ENCODE measurements around the gene IQCF6. TPM values are rescaled to one million over a fixed set of nuclear protein-coding genes. Genes with fewer than 3 reads are reported as not detected.
"Not testable (repeated sequence)": the region's sequence is repeated elsewhere in the genome, so short reads cannot be mapped to it uniquely, and the experiment has no call there.

The IQCF6 gene
- total RNA-seq, 1 donor from 2014 or later = not detected

- DNase-seq (ENCODE audit: low spot score) = no peak
- H3K36me3 Mint-ChIP-seq (ENCODE audit: low read depth) = no peaks in the 10 kb centered on the region
- no peak overlapping the region for H3K4me3 Mint-ChIP-seq (ENCODE audit: low read depth)
- no peaks in the 10 kb centered on the region for H3K9me3 Mint-ChIP-seq
- H3K27me3 Mint-ChIP-seq (ENCODE audit: low read depth) = peaks cover 30% of the 10 kb centered on the region
- peaks cover 27% of the 10 kb centered on the region for H3K4me1 Mint-ChIP-seq (ENCODE audit: low read depth)
- intact Hi-C loops (cut with micrococcal nuclease) = no loop called here
- H3K27ac Mint-ChIP-seq = no peak overlapping the region
Measured at GRCh38 chr3:51798411-51798963, 19.4 kb upstream of the IQCF6 start.

- no peak overlapping the region for H3K27ac Mint-ChIP-seq
- peaks cover 30% of the 10 kb centered on the region for H3K27me3 Mint-ChIP-seq (ENCODE audit: low read depth)
- intact Hi-C loops (cut with micrococcal nuclease) = no loop called here
Measured at GRCh38 chr3:51796854-51797253, 17.8 kb upstream of the IQCF6 start.

GRCh38 chr3:51794206-51794605 lies 15.2 kb upstream of the IQCF6 start:
- H3K4me1 Mint-ChIP-seq (ENCODE audit: low read depth) = peaks cover 29% of the 10 kb centered on the region
- H3K36me3 Mint-ChIP-seq (ENCODE audit: low read depth) = no peaks in the 10 kb centered on the region
- intact Hi-C loops (cut with micrococcal nuclease) = no loop called here
- H3K9me3 Mint-ChIP-seq = no peaks in the 10 kb centered on the region
- H3K27me3 Mint-ChIP-seq (ENCODE audit: low read depth) = peaks cover 28% of the 10 kb centered on the region
- no peak overlapping the region for H3K27ac Mint-ChIP-seq
- H3K4me3 Mint-ChIP-seq (ENCODE audit: low read depth) = no peak overlapping the region
- DNase-seq (ENCODE audit: low spot score) = no peak

More at GRCh38 chr3:51796854-51797253, 17.8 kb upstream of the IQCF6 start:
- Mint-ChIP-seq H3K36me3 (ENCODE audit: low read depth) (no peaks in the 10 kb centered on the region), H3K4me1 (ENCODE audit: low read depth) (peaks cover 27% of the 10 kb centered on the region), H3K9me3 (no peaks in the 10 kb centered on the region), H3K4me3 (ENCODE audit: low read depth) (no peak overlapping the region)
- no peak for DNase-seq (ENCODE audit: low spot score)

GRCh38 chr3:51792206-51792605 lies 13.2 kb upstream of the IQCF6 start:
- Mint-ChIP-seq H3K4me3 (ENCODE audit: low read depth) (no peak overlapping the region), H3K9me3 (no peaks in the 10 kb centered on the region), H3K27ac (no peak overlapping the region), H3K36me3 (ENCODE audit: low read depth) (no peaks in the 10 kb centered on the region), H3K27me3 (ENCODE audit: low read depth) (peaks cover 25% of the 10 kb centered on the region), H3K4me1 (ENCODE audit: low read depth) (peaks cover 15% of the 10 kb centered on the region)
- intact Hi-C loops (cut with micrococcal nuclease) = no loop called here
- DNase-seq (ENCODE audit: low spot score) = no peak

GRCh38 chr3:51789437-51789836 lies 10.4 kb upstream of the IQCF6 start:
- no peak overlapping the region for H3K27ac Mint-ChIP-seq
- H3K4me1 Mint-ChIP-seq (ENCODE audit: low read depth) = peaks cover 5% of the 10 kb centered on the region
- H3K27me3 Mint-ChIP-seq (ENCODE audit: low read depth) = peaks cover 23% of the 10 kb centered on the region
- H3K36me3 Mint-ChIP-seq (ENCODE audit: low read depth) = no peaks in the 10 kb centered on the region
- H3K4me3 Mint-ChIP-seq (ENCODE audit: low read depth) = no peak overlapping the region
- no peaks in the 10 kb centered on the region for H3K9me3 Mint-ChIP-seq
- intact Hi-C loops (cut with micrococcal nuclease) = no loop called here
- DNase-seq (ENCODE audit: low spot score) = no peak

- H3K4me1 Mint-ChIP-seq (ENCODE audit: low read depth); H3K27ac Mint-ChIP-seq; H3K4me3 Mint-ChIP-seq (ENCODE audit: low read depth); H3K36me3 Mint-ChIP-seq (ENCODE audit: low read depth); H3K9me3 Mint-ChIP-seq; DNase-seq (ENCODE audit: low spot score); intact Hi-C loops (cut with micrococcal nuclease): not testable (repeated sequence)
- peaks cover 32% of the 10 kb centered on the region for H3K27me3 Mint-ChIP-seq (ENCODE audit: low read depth)
Measured at GRCh38 chr3:51787576-51787975, 8.5 kb upstream of the IQCF6 start.

GRCh38 chr3:51786267-51786666 lies 7.2 kb upstream of the IQCF6 start:
- Mint-ChIP-seq H3K9me3 (no peaks in the 10 kb centered on the region), H3K36me3 (ENCODE audit: low read depth) (no peaks in the 10 kb centered on the region), H3K27me3 (ENCODE audit: low read depth) (peaks cover 36% of the 10 kb centered on the region), H3K4me3 (ENCODE audit: low read depth) (no peak overlapping the region), H3K4me1 (ENCODE audit: low read depth) (peaks cover 5% of the 10 kb centered on the region), H3K27ac (no peak overlapping the region)
- intact Hi-C loops (cut with micrococcal nuclease) = no loop called here
- DNase-seq (ENCODE audit: low spot score) = no peak

- Mint-ChIP-seq H3K36me3 (ENCODE audit: low read depth) (no peaks in the 10 kb centered on the region), H3K4me1 (ENCODE audit: low read depth) (no peaks in the 10 kb centered on the region), H3K9me3 (no peaks in the 10 kb centered on the region), H3K27me3 (ENCODE audit: low read depth) (peaks cover 15% of the 10 kb centered on the region), H3K27ac (no peak overlapping the region), H3K4me3 (ENCODE audit: low read depth) (no peak overlapping the region)
- intact Hi-C loops (cut with micrococcal nuclease) = no loop called here
- DNase-seq (ENCODE audit: low spot score) = no peak
Measured at GRCh38 chr3:51778554-51778953, 483 bp downstream of the IQCF6 start.

GRCh38 chr3:51777985-51778384 lies 1.1 kb downstream of the IQCF6 start:
- H3K36me3 Mint-ChIP-seq (ENCODE audit: low read depth) = no peaks in the 10 kb centered on the region
- peaks cover 18% of the 10 kb centered on the region for H3K27me3 Mint-ChIP-seq (ENCODE audit: low read depth)
- no peaks in the 10 kb centered on the region for H3K9me3 Mint-ChIP-seq
- DNase-seq (ENCODE audit: low spot score) = no peak
- intact Hi-C loops (cut with micrococcal nuclease) = no loop called here
- H3K4me1 Mint-ChIP-seq (ENCODE audit: low read depth) = no peaks in the 10 kb centered on the region
- no peak overlapping the region for H3K27ac Mint-ChIP-seq
- H3K4me3 Mint-ChIP-seq (ENCODE audit: low read depth) = no peak overlapping the region

- no peak for DNase-seq (ENCODE audit: low spot score)
- Mint-ChIP-seq H3K4me3 (ENCODE audit: low read depth) (no peak overlapping the region), H3K27me3 (ENCODE audit: low read depth) (peaks cover 29% of the 10 kb centered on the region), H3K9me3 (no peaks in the 10 kb centered on the region), H3K27ac (no peak overlapping the region), H3K36me3 (ENCODE audit: low read depth) (no peaks in the 10 kb centered on the region), H3K4me1 (ENCODE audit: low read depth) (no peaks in the 10 kb centered on the region)
- intact Hi-C loops (cut with micrococcal nuclease) = no loop called here
Measured at GRCh38 chr3:51773529-51774056, 5.4 kb downstream of the IQCF6 start.

- no peak for DNase-seq (ENCODE audit: low spot score)
- no peaks in the 10 kb centered on the region for H3K4me1 Mint-ChIP-seq (ENCODE audit: low read depth)
- H3K9me3 Mint-ChIP-seq = peaks cover 31% of the 10 kb centered on the region
- no peak overlapping the region for H3K4me3 Mint-ChIP-seq (ENCODE audit: low read depth)
- H3K27me3 Mint-ChIP-seq (ENCODE audit: low read depth) = peaks cover 15% of the 10 kb centered on the region
- intact Hi-C loops (cut with micrococcal nuclease) = no loop called here
- no peak overlapping the region for H3K27ac Mint-ChIP-seq
- H3K36me3 Mint-ChIP-seq (ENCODE audit: low read depth) = no peaks in the 10 kb centered on the region
Measured at GRCh38 chr3:51759203-51759602, 19.8 kb downstream of the IQCF6 start.

- H3K27me3 Mint-ChIP-seq (ENCODE audit: low read depth) = peaks cover 26% of the 10 kb centered on the region
- DNase-seq (ENCODE audit: low spot score); H3K4me3 Mint-ChIP-seq (ENCODE audit: low read depth); H3K4me1 Mint-ChIP-seq (ENCODE audit: low read depth); H3K36me3 Mint-ChIP-seq (ENCODE audit: low read depth); H3K27ac Mint-ChIP-seq; intact Hi-C loops (cut with micrococcal nuclease): not testable (repeated sequence)
- H3K9me3 Mint-ChIP-seq = peaks cover 10% of the 10 kb centered on the region
Measured at GRCh38 chr3:51753763-51754750, 25.0 kb downstream of the IQCF6 start.

GRCh38 chr3:51751287-51751686 lies 27.8 kb downstream of the IQCF6 start:
- DNase-seq (ENCODE audit: low spot score) = no peak

More at GRCh38 chr3:51751287-51751686, 27.8 kb downstream of the IQCF6 start:
- H3K4me1 Mint-ChIP-seq (ENCODE audit: low read depth) = peaks cover 5% of the 10 kb centered on the region
- H3K4me3 Mint-ChIP-seq (ENCODE audit: low read depth) = no peak overlapping the region
- no peaks in the 10 kb centered on the region for H3K36me3 Mint-ChIP-seq (ENCODE audit: low read depth)
- peaks cover 8% of the 10 kb centered on the region for H3K9me3 Mint-ChIP-seq
- intact Hi-C loops (cut with micrococcal nuclease) = no loop called here
- no peak overlapping the region for H3K27ac Mint-ChIP-seq
- H3K27me3 Mint-ChIP-seq (ENCODE audit: low read depth) = peaks cover 23% of the 10 kb centered on the region

All from activated T-helper 2 cell treated with anti-CD3 and anti-CD28 coated beads, Interferon-gamma antibody, Interleukin-2, Interleukin-4, amounts not matched to agents 10 μg/mL and 5 μg/mL and 100 μg/mL, durations not matched to agents 14 hours and 24 hours and 36 hours (primary cell).